ENCODE measurements around the gene TACSTD2. TPM values are rescaled to one million over a fixed set of nuclear protein-coding genes. Genes with fewer than 3 reads are reported as not detected.
"Not testable (repeated sequence)": the region's sequence is repeated elsewhere in the genome, so short reads cannot be mapped to it uniquely, and the experiment has no call there.

TACSTD2 gene
- total RNA-seq, 2 donors from 2014 or later: 219 to 310 TPM

- Histone ChIP-seq H3K9me3 (no peaks in the 10 kb centered on the region), H3K4me3 (no peak overlapping the region), H3K4me1 (replicated peaks) (no peaks in the 10 kb centered on the region), H3K27me3 (replicated peaks; ENCODE audit: insufficient read depth) (no peaks in the 10 kb centered on the region), H3K27ac (no peak overlapping the region), H3K36me3 (no peaks in the 10 kb centered on the region)
- TF ChIP-seq POLR2A (IDR thresholded peaks at IDR 0.05) (no peak), POLR2AphosphoS5 (IDR thresholded peaks at IDR 0.05) (no peak), CTCF (IDR thresholded peaks at IDR 0.05) (no peak)
- WGBS: 76% methylated on average over 2 of the region's 2 CpGs
- DNase-seq (ENCODE audit: low spot score): no peak
- intact Hi-C loops (cut with DNase I): no loop called here
Measured at GRCh38 chr1:58611861-58612385, 34.9 kb upstream of the TACSTD2 start.

GRCh38 chr1:58608945-58609344, 31.9 kb upstream of the TACSTD2 start:
- Histone ChIP-seq H3K4me1 (replicated peaks) (no peaks in the 10 kb centered on the region), H3K27me3 (replicated peaks; ENCODE audit: insufficient read depth) (no peaks in the 10 kb centered on the region), H3K27ac (no peak overlapping the region), H3K9me3 (no peaks in the 10 kb centered on the region), H3K36me3 (no peaks in the 10 kb centered on the region), H3K4me3 (no peak overlapping the region)
- no peak for TF ChIP-seq CTCF (IDR thresholded peaks at IDR 0.05)
- no peak for TF ChIP-seq POLR2A (IDR thresholded peaks at IDR 0.05)
- TF ChIP-seq POLR2AphosphoS5 (IDR thresholded peaks at IDR 0.05): no peak
- intact Hi-C loops (cut with DNase I): no loop called here
- no peak for DNase-seq (ENCODE audit: low spot score)
- WGBS: 86% methylated on average over 2 of the region's 2 CpGs

GRCh38 chr1:58608297-58608696, 31.2 kb upstream of the TACSTD2 start:
- no peak overlapping the region for H3K4me3 ChIP-seq
- H3K27me3 ChIP-seq (replicated peaks; ENCODE audit: insufficient read depth): no peaks in the 10 kb centered on the region
- TF ChIP-seq POLR2A (IDR thresholded peaks at IDR 0.05) (no peak), POLR2AphosphoS5 (IDR thresholded peaks at IDR 0.05) (no peak)
- no peak overlapping the region for H3K27ac ChIP-seq
- no peak for DNase-seq (ENCODE audit: low spot score)
- intact Hi-C loops (cut with DNase I): no loop called here
- no peaks in the 10 kb centered on the region for H3K9me3 ChIP-seq
- H3K36me3 ChIP-seq: no peaks in the 10 kb centered on the region
- no peaks in the 10 kb centered on the region for H3K4me1 ChIP-seq (replicated peaks)

- no peaks in the 10 kb centered on the region for H3K36me3 ChIP-seq
- H3K27me3 ChIP-seq (replicated peaks; ENCODE audit: insufficient read depth): no peaks in the 10 kb centered on the region
- no peak for TF ChIP-seq CTCF (IDR thresholded peaks at IDR 0.05)
- intact Hi-C loops (cut with DNase I): no loop called here
- no peaks in the 10 kb centered on the region for H3K9me3 ChIP-seq
- 89% methylated on average over 3 of the region's 3 CpGs for WGBS
- H3K4me3 ChIP-seq: no peak overlapping the region
- no peaks in the 10 kb centered on the region for H3K4me1 ChIP-seq (replicated peaks)
- no peak overlapping the region for H3K27ac ChIP-seq
- no peak for DNase-seq (ENCODE audit: low spot score)
Measured at GRCh38 chr1:58607391-58607790, 30.3 kb upstream of the TACSTD2 start.

- WGBS: 90% methylated on average over 1 of the region's 1 CpG
Measured at GRCh38 chr1:58601921-58602320, 24.9 kb upstream of the TACSTD2 start.

GRCh38 chr1:58597996-58598395, 20.9 kb upstream of the TACSTD2 start:
- Histone ChIP-seq H3K27ac (no peak overlapping the region), H3K9me3 (no peaks in the 10 kb centered on the region), H3K4me3 (no peak overlapping the region), H3K4me1 (replicated peaks) (no peaks in the 10 kb centered on the region), H3K27me3 (replicated peaks; ENCODE audit: insufficient read depth) (no peaks in the 10 kb centered on the region), H3K36me3 (no peaks in the 10 kb centered on the region)
- DNase-seq (ENCODE audit: low spot score): no peak
- 76% methylated on average over 6 of the region's 6 CpGs for WGBS
- TF ChIP-seq POLR2A (IDR thresholded peaks at IDR 0.05) (no peak), CTCF (IDR thresholded peaks at IDR 0.05) (no peak), POLR2AphosphoS5 (IDR thresholded peaks at IDR 0.05) (no peak)
- intact Hi-C loops (cut with DNase I): no loop called here

More at GRCh38 chr1:58601921-58602320, 24.9 kb upstream of the TACSTD2 start:
- H3K27me3 ChIP-seq (replicated peaks; ENCODE audit: insufficient read depth); intact Hi-C loops (cut with DNase I); H3K4me3 ChIP-seq; H3K27ac ChIP-seq; H3K36me3 ChIP-seq; H3K4me1 ChIP-seq (replicated peaks); DNase-seq (ENCODE audit: low spot score); H3K9me3 ChIP-seq: not testable (repeated sequence)
